Dedifferentiated amniotic fluid mesenchymal stem cell (primary cell): ENCODE data around the gene RAD51AP1.
"Not testable (repeated sequence)": the region's sequence is repeated elsewhere in the genome, so short reads cannot be mapped to it uniquely, and the experiment has no call there.

Source experiments
- DNase-seq: peaks from one replicate; pipeline ENCODE4 v3.0.0-alpha.2; 2016; ENCODE audit errors: extremely low spot score

The RAD51AP1 gene, protein sequence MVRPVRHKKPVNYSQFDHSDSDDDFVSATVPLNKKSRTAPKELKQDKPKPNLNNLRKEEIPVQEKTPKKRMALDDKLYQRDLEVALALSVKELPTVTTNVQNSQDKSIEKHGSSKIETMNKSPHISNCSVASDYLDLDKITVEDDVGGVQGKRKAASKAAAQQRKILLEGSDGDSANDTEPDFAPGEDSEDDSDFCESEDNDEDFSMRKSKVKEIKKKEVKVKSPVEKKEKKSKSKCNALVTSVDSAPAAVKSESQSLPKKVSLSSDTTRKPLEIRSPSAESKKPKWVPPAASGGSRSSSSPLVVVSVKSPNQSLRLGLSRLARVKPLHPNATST

GRCh38 chr12:4538207-4539160 is at the start of gene RAD51AP1:
Gene RAD51AP1, plus strand, starts transcription at chr12:4538890. Its CDS starts 50 bp downstream, at chr12:4538940.
- DNase-seq = peak; percentile 98

DNA sequence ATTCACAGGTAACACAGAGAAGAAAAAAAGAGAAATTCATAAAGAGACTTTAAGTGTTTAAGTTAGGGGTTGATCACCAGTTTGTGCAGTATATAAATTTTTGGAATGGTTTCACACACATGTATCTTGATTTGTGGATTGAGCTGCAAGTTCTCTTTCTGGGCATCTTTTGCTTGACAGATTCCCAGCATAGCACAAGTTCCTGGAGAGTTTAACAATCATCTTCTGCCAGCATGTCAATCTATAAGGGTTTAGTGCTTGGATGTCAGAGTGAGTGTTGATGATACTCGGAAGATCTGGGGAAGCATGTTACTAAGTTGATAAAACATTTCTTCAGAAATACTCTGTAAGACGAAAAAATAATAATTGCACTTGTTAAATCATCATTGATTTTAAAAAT is 49.1 kb upstream of the RAD51AP1 start:
- no peak for DNase-seq

- DNase-seq = no peak
Measured at GRCh38 chr12:4490973-4491372, 47.7 kb upstream of the RAD51AP1 start.

- no peak for DNase-seq
Measured at GRCh38 chr12:4496145-4496838, 42.4 kb upstream of the RAD51AP1 start.

- no peak for DNase-seq
Measured at GRCh38 chr12:4499186-4499585, 39.5 kb upstream of the RAD51AP1 start.

- no peak for DNase-seq
Measured at GRCh38 chr12:4505376-4505986, 33.2 kb upstream of the RAD51AP1 start.

DNA sequence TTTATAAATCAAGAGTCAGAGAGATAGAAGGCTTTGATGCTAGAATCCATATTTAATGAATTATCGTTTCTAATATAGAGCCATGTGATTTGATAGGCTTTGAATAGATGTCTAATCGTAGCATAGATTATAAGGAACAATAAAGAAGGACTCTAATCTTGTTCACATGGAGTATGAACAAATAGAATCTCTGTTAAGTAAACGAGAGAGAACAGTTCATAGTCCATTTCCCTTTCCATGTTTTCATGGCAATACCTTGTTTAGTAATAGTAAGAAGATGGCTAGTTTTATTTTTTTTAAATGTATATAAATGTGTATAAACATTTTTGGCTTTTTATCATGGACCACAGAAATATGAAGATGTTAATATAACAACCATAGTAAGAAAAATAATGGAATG is 32.3 kb upstream of the RAD51AP1 start:
- no peak for DNase-seq

- no peak for DNase-seq
Measured at GRCh38 chr12:4506870-4507269, 31.8 kb upstream of the RAD51AP1 start.

- not testable (repeated sequence) for DNase-seq
Measured at GRCh38 chr12:4508503-4508902, 30.2 kb upstream of the RAD51AP1 start.

DNA sequence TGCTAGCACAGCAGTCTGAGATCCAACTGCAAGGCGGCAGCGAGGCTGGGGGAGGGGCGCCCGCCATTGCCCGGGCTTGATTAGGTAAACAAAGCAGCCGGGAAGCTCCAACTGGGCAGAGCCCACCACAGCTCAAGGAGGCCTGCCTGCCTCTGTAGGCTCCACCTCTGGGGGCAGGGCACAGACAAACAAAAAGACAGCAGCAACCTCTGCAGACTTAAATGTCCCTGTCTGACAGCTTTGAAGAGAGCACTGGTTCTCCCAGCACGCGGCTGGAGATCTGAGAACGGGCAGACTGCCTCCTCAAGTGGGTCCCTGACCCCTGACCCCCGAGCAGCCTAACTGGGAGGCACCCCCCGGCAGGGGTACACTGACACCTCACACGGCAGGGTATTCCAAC is 29.4 kb upstream of the RAD51AP1 start:
- not testable (repeated sequence) for DNase-seq

DNA sequence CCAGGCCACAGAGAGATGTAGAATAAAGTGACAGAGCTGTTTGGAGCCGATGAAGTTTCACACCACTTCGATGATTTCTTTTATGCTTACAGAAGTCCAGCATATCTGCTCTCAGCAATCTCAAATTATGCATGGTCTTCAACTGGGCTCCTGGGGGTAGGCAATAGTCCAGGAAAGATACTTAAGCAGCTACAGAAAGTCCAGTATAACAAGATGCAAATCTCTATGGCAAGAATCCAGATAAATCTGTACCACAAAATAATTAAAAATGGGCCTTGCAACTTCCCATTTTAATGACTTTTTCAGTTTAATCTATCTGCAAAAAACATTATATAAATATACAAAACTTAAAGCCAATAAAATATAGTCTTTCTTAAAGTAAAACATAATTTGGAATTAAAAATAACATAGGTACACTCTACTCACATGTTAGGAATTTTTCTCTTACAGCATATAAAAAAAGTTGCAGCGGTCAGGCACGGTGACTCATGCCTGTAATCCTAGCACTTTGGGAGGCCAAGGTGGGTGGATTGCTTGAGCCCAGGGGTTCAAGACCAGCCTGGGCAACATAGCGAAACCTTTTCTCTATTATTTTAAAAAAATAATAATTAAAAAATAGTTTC is 20.5 kb upstream of the RAD51AP1 start:
- DNase-seq = peak; percentile 17

GRCh38 chr12:4523443-4523842 is 15.2 kb upstream of the RAD51AP1 start:
- not testable (repeated sequence) for DNase-seq

DNA sequence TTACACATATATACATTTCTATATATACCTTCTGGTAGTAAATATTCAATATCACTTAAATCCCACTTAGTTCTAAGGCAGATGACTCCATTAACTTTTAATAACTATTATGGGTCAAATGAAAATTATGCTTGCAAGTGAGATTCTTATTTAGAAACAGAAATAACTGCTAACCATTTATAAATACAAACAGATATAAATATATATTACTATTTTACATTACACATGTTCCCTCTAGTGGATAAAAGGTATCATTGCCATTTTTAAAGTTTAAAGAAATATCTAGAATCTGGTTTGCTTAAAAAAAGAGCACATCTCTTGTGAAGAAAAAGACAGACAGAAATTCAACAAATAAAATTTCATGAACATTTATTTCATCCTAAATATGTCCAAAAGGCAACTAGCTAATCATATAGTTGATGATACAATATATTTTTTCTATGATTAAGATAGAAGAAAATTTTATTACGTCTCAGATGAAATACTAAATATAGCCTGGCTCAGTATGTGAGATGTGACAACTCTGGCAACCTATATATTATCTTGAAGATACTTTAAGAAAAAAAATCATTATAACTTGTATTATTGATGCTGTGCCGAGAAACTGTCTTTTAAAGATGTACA is 11.7 kb upstream of the RAD51AP1 start:
- DNase-seq = peak; percentile 17

GRCh38 chr12:4530160-4530559 is 8.5 kb upstream of the RAD51AP1 start:
- no peak for DNase-seq

DNA sequence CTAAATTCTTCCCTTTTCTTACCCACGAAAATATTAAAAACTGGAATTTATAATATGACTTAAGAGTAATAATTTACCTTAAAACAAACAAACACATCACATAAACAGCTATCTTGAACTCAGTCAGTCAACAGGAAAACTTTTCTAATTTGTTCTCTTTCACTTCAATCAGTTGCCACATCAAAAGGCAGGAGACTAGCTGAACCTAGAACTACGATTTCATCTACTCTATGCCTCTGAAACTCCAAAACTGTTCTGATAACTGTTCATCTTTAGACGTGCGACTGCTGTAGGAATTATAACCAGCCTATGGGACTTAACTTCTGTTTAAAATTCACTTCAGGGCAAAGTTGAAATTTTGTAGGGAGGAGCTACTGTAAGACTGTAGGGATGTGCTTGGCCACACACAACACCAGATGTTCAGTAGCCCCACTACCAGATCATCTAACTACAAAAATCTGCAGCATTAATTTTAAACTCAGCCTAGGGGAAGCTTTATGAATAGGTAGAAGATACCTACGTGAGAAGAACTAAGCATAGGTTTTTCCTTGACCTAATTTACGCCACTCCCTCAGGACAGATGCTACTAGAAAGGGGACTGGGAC is 7.6 kb upstream of the RAD51AP1 start:
- DNase-seq = no peak

GRCh38 chr12:4535092-4535491 is 3.6 kb upstream of the RAD51AP1 start:
- DNase-seq = no peak

- no peak for DNase-seq
Measured at GRCh38 chr12:4535871-4536270, 2.8 kb upstream of the RAD51AP1 start.

DNA sequence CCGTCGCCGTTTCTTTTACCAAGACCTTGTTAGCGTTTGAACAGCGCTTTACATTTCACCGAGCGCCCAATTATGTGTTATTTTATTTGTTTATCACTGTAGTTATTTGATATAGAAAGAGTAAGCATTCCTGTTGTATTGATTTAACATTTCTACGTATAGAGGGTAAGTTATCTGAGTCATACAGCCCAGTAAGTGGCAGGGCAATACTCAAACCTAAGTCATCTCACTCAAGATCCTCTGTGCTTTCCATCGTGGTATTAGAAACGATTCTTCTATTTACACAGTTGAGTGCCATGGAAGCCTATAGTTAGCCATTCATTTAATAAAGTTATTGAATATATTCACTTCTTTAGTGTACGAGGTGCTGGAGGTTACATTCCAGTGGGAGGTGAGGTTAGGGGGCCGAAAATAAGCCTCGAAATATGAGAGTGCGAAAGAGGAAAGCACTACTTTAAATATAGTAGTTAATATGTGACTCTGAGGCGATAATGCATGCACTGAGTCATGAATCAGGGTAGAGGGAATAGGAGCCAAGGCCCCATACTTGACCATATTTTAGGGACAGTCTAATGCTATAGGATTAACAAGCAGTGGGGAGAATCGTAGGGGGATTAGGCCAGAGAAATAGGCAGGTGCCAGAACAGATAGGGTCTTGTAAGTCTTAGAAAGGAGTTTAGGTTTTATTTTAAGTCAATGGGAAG is 629 bp downstream of the RAD51AP1 start:
- no peak for DNase-seq

GRCh38 chr12:4540170-4540569 is 1.5 kb downstream of the RAD51AP1 start:
- no peak for DNase-seq

DNA sequence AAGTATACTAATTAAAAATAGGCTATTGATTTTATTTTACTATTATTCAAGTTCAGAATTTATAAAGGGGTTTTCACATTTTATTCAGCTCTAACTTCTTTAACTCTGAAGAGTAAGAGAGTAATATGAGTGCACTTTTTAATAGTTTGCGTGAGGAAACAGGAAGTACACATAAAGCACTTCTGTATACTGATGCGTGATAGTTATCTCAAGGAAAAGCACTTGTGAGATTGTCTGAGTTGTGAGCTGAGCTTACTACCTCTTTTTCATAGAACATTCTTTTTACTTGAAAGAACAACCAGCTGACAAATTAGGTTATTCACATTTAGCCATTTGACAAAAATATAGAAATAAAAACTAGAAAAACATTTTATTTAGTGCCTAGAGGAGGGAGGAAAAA is 1.9 kb downstream of the RAD51AP1 start:
- DNase-seq = no peak
